Parathyroid adenoma (tissue), 2 donors: ENCODE measurements around the gene POT1.
A peak's percentile ranks its signal among the peaks of the same experiment; 100 is the strongest.

Source experiments
- H2AFZ ChIP-seq: fragments of 300-600 bp; sonication (generic); one replicate; pipeline ENCODE4 v1.7.0; 2017; ENCODE audit warnings: antibody characterized with exemption, mild to moderate bottlenecking
- H3K27ac ChIP-seq: fragments of 300-600 bp; sonication (generic); one replicate; pipeline ENCODE4 v1.7.0; 2017
- H3K27me3 ChIP-seq: fragments of 300-600 bp; sonication (generic); one replicate; pipeline ENCODE4 v1.7.0; 2017; ENCODE audit warnings: low read length; ENCODE audit not compliant: control insufficient read depth, insufficient read depth
- H3K36me3 ChIP-seq: fragments of 300-600 bp; sonication (generic); one replicate; pipeline ENCODE4 v1.7.0; 2017; ENCODE audit warnings: low read length; ENCODE audit not compliant: control insufficient read depth, insufficient read depth
- H3K4me1 ChIP-seq: fragments of 300-600 bp; sonication (generic); one replicate; pipeline ENCODE4 v1.7.0; 2017; ENCODE audit warnings: control low read depth
- H3K4me2 ChIP-seq: fragments of 300-600 bp; sonication (generic); one replicate; pipeline ENCODE4 v1.7.0; 2017; ENCODE audit warnings: low read length
- H3K4me3 ChIP-seq: fragments of 300-600 bp; sonication (generic); one replicate; pipeline ENCODE4 v1.7.0; 2017; ENCODE audit warnings: low read depth, low read length
- H3K79me2 ChIP-seq: fragments of 300-600 bp; sonication (generic); one replicate; pipeline ENCODE4 v1.7.0; 2017; ENCODE audit warnings: control low read depth
- H3K9ac ChIP-seq: fragments of 300-600 bp; sonication (generic); one replicate; pipeline ENCODE4 v1.7.0; 2017; ENCODE audit warnings: mild to moderate bottlenecking
- H3K9me3 ChIP-seq: fragments of 300-600 bp; sonication (generic); one replicate; pipeline ENCODE4 v1.7.0; 2017; ENCODE audit warnings: low read length; ENCODE audit not compliant: control insufficient read depth
- TF ChIP-seq, protein P1 (sequence below): fragments of 300-600 bp; sonication (generic); IDR thresholded peaks from one replicate; pipeline ENCODE4 v1.7.0; 2017; ENCODE audit warnings: antibody characterized with exemption, mild to moderate bottlenecking
- donor health status: primary hyperparathyroidism.

POT1 gene

DNA sequence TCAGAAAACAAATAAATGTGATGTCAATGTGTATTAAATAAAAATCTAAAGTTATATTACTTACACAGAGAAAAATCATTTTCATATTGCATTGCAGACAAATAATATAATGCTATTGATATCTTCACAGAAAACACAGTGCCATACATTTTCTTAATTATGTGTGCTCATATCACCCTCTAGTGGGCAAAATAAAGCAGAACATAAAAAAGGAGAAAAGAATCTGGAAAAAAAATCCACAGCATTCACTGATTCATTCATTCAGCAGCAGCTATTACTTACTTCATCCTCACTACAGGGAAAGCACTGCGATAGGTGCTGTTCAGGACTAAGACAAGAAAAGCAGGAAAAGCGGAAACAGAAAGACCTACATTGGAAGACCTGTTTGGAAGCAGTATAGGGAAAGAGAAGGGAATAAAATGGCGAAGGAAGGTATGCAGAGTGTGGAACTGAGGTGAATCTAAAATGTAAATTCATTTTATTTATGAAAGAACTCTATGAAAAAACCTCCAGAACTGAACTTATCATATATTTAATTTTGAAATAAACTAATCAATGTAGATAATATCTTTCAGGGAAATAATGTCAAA is 73.2 kb downstream of the POT1 start:
- H3K27ac ChIP-seq, result no peak overlapping the region
- H3K79me2 ChIP-seq, result no peaks in the 10 kb centered on the region
- TF ChIP-seq, protein P1, sequence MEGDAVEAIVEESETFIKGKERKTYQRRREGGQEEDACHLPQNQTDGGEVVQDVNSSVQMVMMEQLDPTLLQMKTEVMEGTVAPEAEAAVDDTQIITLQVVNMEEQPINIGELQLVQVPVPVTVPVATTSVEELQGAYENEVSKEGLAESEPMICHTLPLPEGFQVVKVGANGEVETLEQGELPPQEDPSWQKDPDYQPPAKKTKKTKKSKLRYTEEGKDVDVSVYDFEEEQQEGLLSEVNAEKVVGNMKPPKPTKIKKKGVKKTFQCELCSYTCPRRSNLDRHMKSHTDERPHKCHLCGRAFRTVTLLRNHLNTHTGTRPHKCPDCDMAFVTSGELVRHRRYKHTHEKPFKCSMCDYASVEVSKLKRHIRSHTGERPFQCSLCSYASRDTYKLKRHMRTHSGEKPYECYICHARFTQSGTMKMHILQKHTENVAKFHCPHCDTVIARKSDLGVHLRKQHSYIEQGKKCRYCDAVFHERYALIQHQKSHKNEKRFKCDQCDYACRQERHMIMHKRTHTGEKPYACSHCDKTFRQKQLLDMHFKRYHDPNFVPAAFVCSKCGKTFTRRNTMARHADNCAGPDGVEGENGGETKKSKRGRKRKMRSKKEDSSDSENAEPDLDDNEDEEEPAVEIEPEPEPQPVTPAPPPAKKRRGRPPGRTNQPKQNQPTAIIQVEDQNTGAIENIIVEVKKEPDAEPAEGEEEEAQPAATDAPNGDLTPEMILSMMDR, result peak; percentile 57
- H3K9me3 ChIP-seq, result no peaks in the 10 kb centered on the region
- H3K9ac ChIP-seq, result no peak overlapping the region
- H3K4me2 ChIP-seq, result no peak overlapping the region
- H3K27me3 ChIP-seq, result no peaks in the 10 kb centered on the region
- H3K4me3 ChIP-seq, result no peak overlapping the region
- H3K36me3 ChIP-seq, result no peaks in the 10 kb centered on the region
- no peak overlapping the region for H2AFZ ChIP-seq
- no peaks in the 10 kb centered on the region for H3K4me1 ChIP-seq

- Histone ChIP-seq H3K9ac (no peak overlapping the region), H2AFZ (no peak overlapping the region), H3K27me3 (no peaks in the 10 kb centered on the region), H3K4me1 (no peaks in the 10 kb centered on the region), H3K4me3 (no peak overlapping the region), H3K9me3 (no peaks in the 10 kb centered on the region), H3K79me2 (no peaks in the 10 kb centered on the region), H3K27ac (no peak overlapping the region), H3K4me2 (no peak overlapping the region), H3K36me3 (no peaks in the 10 kb centered on the region)
- TF ChIP-seq, protein P1, result no peak
These were observed 86.3 kb downstream of the POT1 start for GRCh38 chr7:124843336-124843735.

DNA sequence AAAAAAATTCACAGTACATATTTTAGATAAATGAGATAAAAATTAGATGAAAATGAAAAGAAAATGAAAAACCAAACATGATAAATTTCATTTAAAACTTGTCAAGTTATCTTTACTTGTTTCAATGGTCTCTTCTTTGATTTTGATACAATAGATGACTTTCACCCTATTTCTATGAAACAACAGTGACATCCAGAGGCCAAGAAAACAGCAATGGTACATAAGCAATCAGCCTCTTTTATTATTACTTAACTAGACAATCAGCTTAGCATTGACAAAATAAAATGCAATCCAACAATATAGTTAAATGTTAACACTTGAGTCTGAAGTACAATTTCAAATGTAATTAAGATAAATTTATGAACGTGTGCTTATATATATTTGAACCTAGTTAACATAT is 89.2 kb downstream of the POT1 start:
- Histone ChIP-seq H3K4me2 (no peak overlapping the region), H3K4me1 (no peaks in the 10 kb centered on the region), H3K9ac (no peak overlapping the region), H3K9me3 (no peaks in the 10 kb centered on the region), H3K36me3 (no peaks in the 10 kb centered on the region), H3K27me3 (no peaks in the 10 kb centered on the region), H3K27ac (no peak overlapping the region), H3K4me3 (no peak overlapping the region), H2AFZ (no peak overlapping the region), H3K79me2 (no peaks in the 10 kb centered on the region)
- TF ChIP-seq, protein P1, result no peak

GRCh38 chr7:124839687-124840086 is 89.9 kb downstream of the POT1 start:
- Histone ChIP-seq H3K9me3 (no peaks in the 10 kb centered on the region), H2AFZ (no peak overlapping the region), H3K79me2 (no peaks in the 10 kb centered on the region), H3K4me1 (no peaks in the 10 kb centered on the region), H3K36me3 (no peaks in the 10 kb centered on the region), H3K4me3 (no peak overlapping the region), H3K9ac (no peak overlapping the region), H3K27me3 (no peaks in the 10 kb centered on the region), H3K27ac (no peak overlapping the region), H3K4me2 (no peak overlapping the region)
- TF ChIP-seq, protein P1, result no peak

- no peaks in the 10 kb centered on the region for H3K79me2 ChIP-seq
These were observed 93.5 kb downstream of the POT1 start for GRCh38 chr7:124836173-124836572.

More at GRCh38 chr7:124836173-124836572, 93.5 kb downstream of the POT1 start:
- Histone ChIP-seq H3K4me1 (no peaks in the 10 kb centered on the region), H3K4me2 (no peak overlapping the region), H3K4me3 (no peak overlapping the region), H3K27me3 (no peaks in the 10 kb centered on the region), H3K9me3 (no peaks in the 10 kb centered on the region), H3K9ac (no peak overlapping the region), H2AFZ (no peak overlapping the region), H3K27ac (no peak overlapping the region), H3K36me3 (no peaks in the 10 kb centered on the region)
- TF ChIP-seq, protein P1, result no peak
